Coronary artery (tissue), 2 donors: ENCODE data around the gene CMIP.

ENCODE experiments used
- DNase-seq: peaks from one replicate; pipeline ENCODE4 v3.0.0-alpha.2; 2017; ENCODE audit warnings: low spot score
- H3K27ac ChIP-seq, 2 donors: fragments of 200-600 bp; sonication (generic); one replicate each; pipeline ENCODE4 v1.5.1; 2016 to 2019
- H3K4me3 ChIP-seq: fragments of 200-600 bp; sonication (generic); 2 replicates; pipeline ENCODE4 v1.5.1; 2016; ENCODE audit warnings: mild to moderate bottlenecking, moderate library complexity
- TF ChIP-seq, protein P1 (sequence below): fragments of 200-600 bp; sonication (generic); IDR thresholded peaks from one replicate; pipeline ENCODE4 v1.5.1; 2019; ENCODE audit warnings: antibody characterized with exemption

Gene CMIP

GRCh38 chr16:81449899-81450608, 5.4 kb downstream of the CMIP start:
- TF ChIP-seq, protein P1, sequence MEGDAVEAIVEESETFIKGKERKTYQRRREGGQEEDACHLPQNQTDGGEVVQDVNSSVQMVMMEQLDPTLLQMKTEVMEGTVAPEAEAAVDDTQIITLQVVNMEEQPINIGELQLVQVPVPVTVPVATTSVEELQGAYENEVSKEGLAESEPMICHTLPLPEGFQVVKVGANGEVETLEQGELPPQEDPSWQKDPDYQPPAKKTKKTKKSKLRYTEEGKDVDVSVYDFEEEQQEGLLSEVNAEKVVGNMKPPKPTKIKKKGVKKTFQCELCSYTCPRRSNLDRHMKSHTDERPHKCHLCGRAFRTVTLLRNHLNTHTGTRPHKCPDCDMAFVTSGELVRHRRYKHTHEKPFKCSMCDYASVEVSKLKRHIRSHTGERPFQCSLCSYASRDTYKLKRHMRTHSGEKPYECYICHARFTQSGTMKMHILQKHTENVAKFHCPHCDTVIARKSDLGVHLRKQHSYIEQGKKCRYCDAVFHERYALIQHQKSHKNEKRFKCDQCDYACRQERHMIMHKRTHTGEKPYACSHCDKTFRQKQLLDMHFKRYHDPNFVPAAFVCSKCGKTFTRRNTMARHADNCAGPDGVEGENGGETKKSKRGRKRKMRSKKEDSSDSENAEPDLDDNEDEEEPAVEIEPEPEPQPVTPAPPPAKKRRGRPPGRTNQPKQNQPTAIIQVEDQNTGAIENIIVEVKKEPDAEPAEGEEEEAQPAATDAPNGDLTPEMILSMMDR = no peak
- Histone ChIP-seq H3K4me3 (no peak overlapping the region), H3K27ac (no peak overlapping the region)
- DNase-seq = no peak

DNA sequence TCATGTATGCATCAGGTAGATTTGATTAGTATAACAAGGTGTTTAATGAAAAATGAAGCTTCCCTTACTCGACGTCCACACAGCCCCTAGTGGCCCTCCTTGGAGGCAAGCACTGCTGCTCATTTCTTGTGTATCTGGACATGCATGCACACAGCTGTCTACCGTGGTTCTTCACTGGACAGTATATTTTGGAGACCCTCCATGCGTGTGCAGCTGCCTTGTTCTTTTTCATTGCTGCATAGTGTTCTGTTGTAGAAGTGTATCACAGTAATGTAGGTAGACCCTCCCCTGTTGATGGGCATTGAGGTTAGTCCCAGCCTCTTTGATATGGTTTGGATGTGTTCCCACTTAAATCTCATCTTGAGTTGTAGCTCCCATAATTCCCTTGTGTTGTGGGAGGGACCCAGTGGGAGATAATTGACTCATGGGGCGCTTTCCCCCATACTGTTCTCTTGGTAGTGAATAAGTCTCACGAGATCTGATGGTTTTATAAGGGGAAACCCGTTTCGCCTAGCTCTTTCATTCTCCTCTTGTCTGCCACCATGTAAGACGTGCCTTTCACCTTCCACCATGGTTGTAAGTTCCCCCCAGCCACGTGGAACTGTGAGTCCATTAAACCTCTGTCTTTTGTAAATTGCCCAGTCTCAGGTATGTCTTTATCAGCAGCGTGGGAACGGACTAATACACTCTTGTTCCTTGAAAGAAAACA, 6.3 kb downstream of the CMIP start:
- H3K4me3 ChIP-seq = no peak overlapping the region
- TF ChIP-seq, protein P1 = no peak
- no peak for DNase-seq
- H3K27ac ChIP-seq = no peak overlapping the region

GRCh38 chr16:81451753-81452680, 7.4 kb downstream of the CMIP start:
- DNase-seq = no peak
- Histone ChIP-seq H3K27ac (peak overlapping the region in 1 of 2 donors; percentile 69), H3K4me3 (no peak overlapping the region)
- TF ChIP-seq, protein P1 = no peak

GRCh38 chr16:81453091-81453728, 8.6 kb downstream of the CMIP start:
- TF ChIP-seq, protein P1 = no peak
- DNase-seq = no peak
- Histone ChIP-seq H3K27ac (no peak overlapping the region), H3K4me3 (no peak overlapping the region)

- Histone ChIP-seq H3K27ac (no peak overlapping the region), H3K4me3 (no peak overlapping the region)
- TF ChIP-seq, protein P1 = no peak
- DNase-seq = no peak
These were observed 9.4 kb downstream of the CMIP start for GRCh38 chr16:81454044-81454443.

- TF ChIP-seq, protein P1 = no peak
- Histone ChIP-seq H3K4me3 (no peak overlapping the region), H3K27ac (no peak overlapping the region)
- DNase-seq = no peak
These were observed 10.4 kb downstream of the CMIP start for GRCh38 chr16:81455006-81455405.
